IMR-90 (cell line): Measurements from ENCODE around the gene AAGAB. TPM values are rescaled to one million over a fixed set of nuclear protein-coding genes. Genes with fewer than 3 reads are reported as not detected.

Experiments
- ATAC-seq: fragments of 200-7000 bp; cut with Tn5 transposase; 2 replicates; pipeline ENCODE4 v1.9.1; 2020; ENCODE audit warnings: low read depth, mild to moderate bottlenecking, moderate library complexity
- BruUV-seq: library from RNA; stranded (reverse); fragments of 400-500 nt; replicated peaks from 2 replicates; lab custom pipeline; 2021; lab: Mats Ljungman, UMichigan
- CTCF ChIA-PET: fragments of 300-600 bp; formaldehyde crosslinking; extraction: SDS; loops from one replicate; lab custom pipeline; 2021; ENCODE audit warnings: antibody characterized with exemption; lab: Yijun Ruan, JAX
- POLR2A ChIA-PET: fragments of 300-600 bp; sonication (Branson Sonifier 250); formaldehyde crosslinking; loops from one replicate; lab custom pipeline; 2022; ENCODE audit warnings: antibody characterized with exemption; ENCODE audit not compliant: unreplicated experiment; lab: Charles Lee
- DNase-seq: peaks from one replicate; pipeline ENCODE4 v3.0.0; 2013
- H2AFZ ChIP-seq: replicated peaks from 2 replicates; pipeline ENCODE3; 2013; ENCODE audit warnings: low read length, mild to moderate bottlenecking; ENCODE audit not compliant: poor library complexity
- H2AK5ac ChIP-seq: 2 replicates; pipeline ENCODE4 v1.6.1; 2013; ENCODE audit warnings: low read depth, low read length, inconsistent platforms
- H2AK9ac ChIP-seq: replicated peaks from 2 replicates; pipeline ENCODE3; 2013; ENCODE audit warnings: mild to moderate bottlenecking, low read depth, low read length, moderate library complexity; ENCODE audit not compliant: poor library complexity
- H2BK120ac ChIP-seq: 2 replicates; pipeline ENCODE4 v1.6.1; 2013; ENCODE audit warnings: low read depth, low read length, inconsistent platforms
- H2BK15ac ChIP-seq: 3 replicates; pipeline ENCODE4 v1.6.1; 2013; ENCODE audit warnings: low read depth, low read length, inconsistent platforms
- H2BK20ac ChIP-seq: 2 replicates; pipeline ENCODE4 v1.6.1; 2013; ENCODE audit warnings: low read depth, mild to moderate bottlenecking, inconsistent platforms, low read length, moderate library complexity
- H2BK5ac ChIP-seq: 2 replicates; pipeline ENCODE4 v1.6.1; 2013; ENCODE audit warnings: mild to moderate bottlenecking, low read depth, low read length, inconsistent platforms; ENCODE audit not compliant: poor library complexity, severe bottlenecking
- H3K14ac ChIP-seq: replicated peaks from 2 replicates; pipeline ENCODE4 v1.6.1; 2013; ENCODE audit warnings: low read depth, low read length, inconsistent platforms
- H3K18ac ChIP-seq: 2 replicates; pipeline ENCODE4 v1.6.1; 2013; ENCODE audit warnings: low read depth, low read length, control low read depth
- H3K23ac ChIP-seq: 2 replicates; pipeline ENCODE4 v1.6.1; 2013; ENCODE audit warnings: low read depth, low read length, inconsistent platforms
- H3K27ac ChIP-seq: 2 replicates; pipeline ENCODE4 v1.5.1; 2013; ENCODE audit warnings: mild to moderate bottlenecking, control low read depth, low read length; ENCODE audit not compliant: insufficient read depth
- H3K27me3 ChIP-seq: 2 replicates; pipeline ENCODE4 v1.6.1; 2013; ENCODE audit warnings: low read length; ENCODE audit not compliant: control insufficient read depth, insufficient read depth
- H3K36me3 ChIP-seq: 2 replicates; pipeline ENCODE4 v1.6.1; 2013; ENCODE audit warnings: low read length, mixed read lengths; ENCODE audit not compliant: control insufficient read depth, insufficient read depth
- H3K4ac ChIP-seq: 2 replicates; pipeline ENCODE4 v1.6.1; 2013; ENCODE audit warnings: low read depth, low read length, inconsistent platforms
- H3K4me1 ChIP-seq: 2 replicates; pipeline ENCODE4 v1.6.1; 2013; ENCODE audit warnings: low read length, mixed read lengths; ENCODE audit not compliant: control insufficient read depth, insufficient read depth
- H3K4me2 ChIP-seq: 2 replicates; pipeline ENCODE4 v1.6.1; 2013; ENCODE audit warnings: low read depth, mild to moderate bottlenecking, control low read depth, low read length, moderate library complexity
- H3K4me3 ChIP-seq: 2 replicates; pipeline ENCODE4 v1.5.1; 2013; ENCODE audit warnings: low read depth, mild to moderate bottlenecking, control low read depth, low read length, moderate library complexity; ENCODE audit not compliant: insufficient read depth
- H3K56ac ChIP-seq: 2 replicates; pipeline ENCODE4 v1.6.1; 2013; ENCODE audit warnings: low read length, inconsistent platforms; ENCODE audit not compliant: insufficient read depth; ENCODE audit errors: extremely low read depth
- H3K79me1 ChIP-seq, 2 experiments: 2 replicates each; pipeline ENCODE4 v1.6.1; 2013; ENCODE audit warnings: low read length in 2 of 2, inconsistent platforms in 1 of 2, low read depth in 1 of 2
- H3K9ac ChIP-seq: 2 replicates; pipeline ENCODE4 v1.6.1; 2013; ENCODE audit warnings: low read depth, low read length, control low read depth
- H3K9me1 ChIP-seq: 2 replicates; pipeline ENCODE4 v1.6.1; 2013; ENCODE audit warnings: low read length, inconsistent platforms; ENCODE audit not compliant: insufficient read depth
- H3K9me3 ChIP-seq: 2 replicates; pipeline ENCODE4 v1.6.1; 2013; ENCODE audit warnings: low read length; ENCODE audit not compliant: control insufficient read depth, insufficient read depth
- H4K20me1 ChIP-seq: 2 replicates; pipeline ENCODE4 v1.6.1; 2013; ENCODE audit warnings: low read length, inconsistent platforms; ENCODE audit not compliant: insufficient read depth
- H4K5ac ChIP-seq: 2 replicates; pipeline ENCODE4 v1.6.1; 2013; ENCODE audit warnings: mild to moderate bottlenecking, low read depth, low read length, control low read depth
- H4K8ac ChIP-seq, 2 experiments: 2 replicates each; pipeline ENCODE4 v1.6.1; 2013; ENCODE audit warnings: low read depth in 2 of 2, low read length in 2 of 2, control low read depth in 1 of 2, inconsistent platforms in 1 of 2
- H4K91ac ChIP-seq: 2 replicates; pipeline ENCODE4 v1.6.1; 2013; ENCODE audit warnings: low read depth, low read length, inconsistent platforms; ENCODE audit not compliant: insufficient read depth
- BHLHE40 ChIP-seq: fragments of 150-350 bp; IDR thresholded peaks from 2 replicates; pipeline ENCODE4 v1.6.1; 2016; ENCODE audit warnings: mild to moderate bottlenecking, low read depth, low read length
- CEBPB ChIP-seq: IDR thresholded peaks from 2 replicates; pipeline ENCODE4 v1.6.1; 2012; ENCODE audit warnings: low read depth, low read length, improper control_type of control experiment
- CHD1 ChIP-seq: IDR thresholded peaks from 2 replicates; pipeline ENCODE4 v1.6.1; 2012; ENCODE audit warnings: low read depth, low read length, improper control_type of control experiment
- ELK1 ChIP-seq: fragments of 150-350 bp; IDR thresholded peaks from 2 replicates; pipeline ENCODE4 v1.6.1; 2016; ENCODE audit warnings: low read depth, mild to moderate bottlenecking, low read length, moderate library complexity, borderline replicate concordance
- FOS ChIP-seq: fragments of 150-350 bp; IDR thresholded peaks from 2 replicates; pipeline ENCODE4 v1.6.1; 2016; ENCODE audit warnings: low read depth, low read length
- MAFK ChIP-seq: IDR thresholded peaks from 2 replicates; pipeline ENCODE4 v1.6.1; 2012; ENCODE audit warnings: low read depth, low read length, improper control_type of control experiment
- MAZ ChIP-seq: IDR thresholded peaks from 2 replicates; pipeline ENCODE4 v1.6.1; 2012; ENCODE audit warnings: low read depth, mild to moderate bottlenecking, low read length, improper control_type of control experiment, moderate library complexity, borderline replicate concordance
- MXI1 ChIP-seq: IDR thresholded peaks from 2 replicates; pipeline ENCODE4 v1.6.1; 2012; ENCODE audit warnings: low read depth, mild to moderate bottlenecking, low read length, moderate library complexity, borderline replicate concordance
- NFE2L2 ChIP-seq: fragments of 150-350 bp; IDR thresholded peaks from 2 replicates; pipeline ENCODE4 v1.6.1; 2016; ENCODE audit warnings: low read depth, mild to moderate bottlenecking, low read length
- POLR2A ChIP-seq: IDR thresholded peaks from 2 replicates; pipeline ENCODE4 v1.6.1; 2012; ENCODE audit warnings: mild to moderate bottlenecking, low read depth, low read length
- RAD21 ChIP-seq: IDR thresholded peaks from 2 replicates; pipeline ENCODE4 v1.6.1; 2012; ENCODE audit warnings: low read length, improper control_type of control experiment
- RCOR1 ChIP-seq: IDR thresholded peaks from 2 replicates; pipeline ENCODE4 v1.6.1; 2012; ENCODE audit warnings: mild to moderate bottlenecking, low read length, improper control_type of control experiment; ENCODE audit not compliant: insufficient replicate concordance
- RFX5 ChIP-seq: IDR thresholded peaks from 2 replicates; pipeline ENCODE4 v1.8.0; 2012; ENCODE audit warnings: low read depth, mild to moderate bottlenecking, low read length, moderate library complexity
- SMC3 ChIP-seq: fragments of 150-350 bp; IDR thresholded peaks from 2 replicates; pipeline ENCODE4 v1.6.1; 2016; ENCODE audit warnings: low read depth, mild to moderate bottlenecking, antibody characterized with exemption, low read length, moderate library complexity
- WGBS, 2 experiments: methylation state at CpG; one replicate each; pipeline versions ENCODE4 v1.1.5 to v1.1.7; 2013; ENCODE audit warnings: missing lambda C conversion rate in 2 of 2; ENCODE audit not compliant: insufficient read length in 1 of 2; ENCODE audit errors: extremely low coverage in 2 of 2; 5-methylcytosine and 5-hydroxymethylcytosine counted together
- dilution Hi-C: fragments of 300-500 bp; cut with HindIII; formaldehyde crosslinking; loops from one replicate; pipeline ENCODE4 v1.14.3; 2018; ENCODE audit warnings: low sequenced_read_pairs; ENCODE audit not compliant: unreplicated experiment
- in situ Hi-C: fragments of 300-500 bp; cut with MboI; formaldehyde crosslinking; loops from 3 replicates; pipeline ENCODE4 v1.14.3; 2019; ENCODE audit warnings: low sequenced_read_pairs, inconsistent platforms, mixed read lengths
- intact Hi-C: fragments of 100-400 bp; cut with micrococcal nuclease; formaldehyde crosslinking; loops from 2 replicates; pipeline ENCODE4 v1.10.0; 2022
- polyA plus RNA-seq, 3 experiments: library from polyadenylated mRNA; depleted of rRNA; stranded (reverse); fragments of >200 nt; gene quantifications; 2 replicates each; pipeline ENCODE4 v1.2.3, GENCODE V29; 2012; ENCODE audit warnings: low replicate concordance in 1 of 3
- total RNA-seq: library from RNA; depleted of rRNA; stranded (reverse); fragments of >200 nt; gene quantifications from 2 replicates; pipeline ENCODE4 v1.2.3, GENCODE V29; 2012
- TF ChIP-seq, protein P1 (sequence below): conservative IDR thresholded peaks from 2 replicates; pipeline ENCODE4 v1.5.1; 2012; ENCODE audit warnings: mild to moderate bottlenecking, low read depth, low read length, improper control_type of control experiment
- TF ChIP-seq, protein P2 (sequence below): fragments of 150-350 bp; IDR thresholded peaks from 2 replicates; pipeline ENCODE4 v1.6.1; 2017; ENCODE audit warnings: mild to moderate bottlenecking, antibody characterized with exemption, low read length, low read depth

The AAGAB gene
- total and polyA plus RNA-seq, 2 of the 4 experiments (the other 2 are of a cell fraction): 26.1 to 69.7 TPM

- peaks cover 64% of the 10 kb centered on the region for H3K9me1 ChIP-seq
- intact Hi-C loops: no loop called here
Measured at GRCh38 chr15:67180035-67180434, 74.4 kb downstream of the AAGAB start.

More at GRCh38 chr15:67180035-67180434, 74.4 kb downstream of the AAGAB start:
- 98% methylated on average over 5 of the region's 11 CpGs; no CpG with 5 or more reads in 1 of the 2 experiments for WGBS, 2 experiments
- ChIA-PET CTCF (no interaction called here), POLR2A (no interaction called here)
- in situ Hi-C loops (no loop called here), dilution Hi-C loops (no loop called here)
- Histone ChIP-seq H3K14ac (peak overlapping the region; percentile 66), H2AFZ (no peak overlapping the region), H2BK120ac (peak overlapping the region; percentile 97), H2BK20ac (peak overlapping the region; percentile 97), H3K18ac (peak overlapping the region; percentile 78), H3K27me3 (no peaks in the 10 kb centered on the region), H3K56ac (0 out of 2 replicates have a peak overlapping the region, but pooled peaks have one; percentile 68), H3K27ac (peak overlapping the region; percentile 90), H2AK9ac (peak overlapping the region; percentile 8), H4K20me1 (peaks cover 6% of the 10 kb centered on the region), H2BK5ac (peak overlapping the region; percentile 92), H3K23ac (peak overlapping the region; percentile 98), H3K9ac (peak overlapping the region; percentile 25; the same call in 1 of the 2 replicates), H2BK15ac (peak overlapping the region; percentile 36; the same call in 2 of the 3 replicates), H4K8ac (peak overlapping the region; percentile 35 to 96; a peak in 3 of 4 replicates), H3K79me1 (peaks cover 63 to 91% of the 10 kb centered on the region in 2 experiments), H4K5ac (peak overlapping the region; percentile 59), H3K36me3 (peaks cover 75% of the 10 kb centered on the region), H3K4me1 (peaks cover 64% of the 10 kb centered on the region), H3K9me3 (no peaks in the 10 kb centered on the region), H3K4ac (peak overlapping the region; percentile 95), H4K91ac (peak overlapping the region; percentile 87), H3K4me3 (no peak overlapping the region), H2AK5ac (peak overlapping the region; percentile 84), H3K4me2 (no peak overlapping the region)
- ATAC-seq (no peak), DNase-seq (no peak)
- no peak for TF ChIP-seq BHLHE40
- TF ChIP-seq CHD1: no peak
- TF ChIP-seq MAFK: no peak
- no peak for TF ChIP-seq ELK1
- no peak for TF ChIP-seq RAD21
- no peak for TF ChIP-seq SMC3
- TF ChIP-seq RCOR1: no peak
- TF ChIP-seq MXI1: no peak
- TF ChIP-seq, protein P1, sequence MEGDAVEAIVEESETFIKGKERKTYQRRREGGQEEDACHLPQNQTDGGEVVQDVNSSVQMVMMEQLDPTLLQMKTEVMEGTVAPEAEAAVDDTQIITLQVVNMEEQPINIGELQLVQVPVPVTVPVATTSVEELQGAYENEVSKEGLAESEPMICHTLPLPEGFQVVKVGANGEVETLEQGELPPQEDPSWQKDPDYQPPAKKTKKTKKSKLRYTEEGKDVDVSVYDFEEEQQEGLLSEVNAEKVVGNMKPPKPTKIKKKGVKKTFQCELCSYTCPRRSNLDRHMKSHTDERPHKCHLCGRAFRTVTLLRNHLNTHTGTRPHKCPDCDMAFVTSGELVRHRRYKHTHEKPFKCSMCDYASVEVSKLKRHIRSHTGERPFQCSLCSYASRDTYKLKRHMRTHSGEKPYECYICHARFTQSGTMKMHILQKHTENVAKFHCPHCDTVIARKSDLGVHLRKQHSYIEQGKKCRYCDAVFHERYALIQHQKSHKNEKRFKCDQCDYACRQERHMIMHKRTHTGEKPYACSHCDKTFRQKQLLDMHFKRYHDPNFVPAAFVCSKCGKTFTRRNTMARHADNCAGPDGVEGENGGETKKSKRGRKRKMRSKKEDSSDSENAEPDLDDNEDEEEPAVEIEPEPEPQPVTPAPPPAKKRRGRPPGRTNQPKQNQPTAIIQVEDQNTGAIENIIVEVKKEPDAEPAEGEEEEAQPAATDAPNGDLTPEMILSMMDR: no peak
- no peak for TF ChIP-seq MAZ
- no peak for TF ChIP-seq FOS
- TF ChIP-seq NFE2L2: no peak
- TF ChIP-seq, protein P2, sequence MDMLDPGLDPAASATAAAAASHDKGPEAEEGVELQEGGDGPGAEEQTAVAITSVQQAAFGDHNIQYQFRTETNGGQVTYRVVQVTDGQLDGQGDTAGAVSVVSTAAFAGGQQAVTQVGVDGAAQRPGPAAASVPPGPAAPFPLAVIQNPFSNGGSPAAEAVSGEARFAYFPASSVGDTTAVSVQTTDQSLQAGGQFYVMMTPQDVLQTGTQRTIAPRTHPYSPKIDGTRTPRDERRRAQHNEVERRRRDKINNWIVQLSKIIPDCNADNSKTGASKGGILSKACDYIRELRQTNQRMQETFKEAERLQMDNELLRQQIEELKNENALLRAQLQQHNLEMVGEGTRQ: no peak
- no peak for TF ChIP-seq RFX5
- no peak for TF ChIP-seq POLR2A
- TF ChIP-seq CEBPB: no peak
- TSS peak; percentile 1 for BruUV-seq
